HepG2 (cell line): ENCODE results near the gene CDAN1. TPM values are rescaled to one million over a fixed set of nuclear protein-coding genes. Genes with fewer than 3 reads are reported as not detected.

Experiments
- ARHGAP35 ChIP-seq: sonication (generic); formaldehyde crosslinking; IDR thresholded peaks from 2 replicates; pipeline ENCODE4 v1.9.0; 2022; ENCODE audit warnings: mild to moderate bottlenecking, inconsistent platforms, moderate library complexity, missing genetic modification reagents, borderline replicate concordance
- BHLHE40 ChIP-seq: IDR thresholded peaks from 2 replicates; pipeline ENCODE4 v1.6.1; 2011; ENCODE audit warnings: low read length, improper control_type of control experiment
- CHD4 ChIP-seq: fragments of 200-600 bp; sonication (generic); IDR thresholded peaks from 2 replicates; pipeline ENCODE4 v1.7.0; 2017; ENCODE audit warnings: mild to moderate bottlenecking, low read length, borderline replicate concordance
- FOXM1 ChIP-seq: sonication (generic); formaldehyde crosslinking; IDR thresholded peaks from 2 replicates; pipeline ENCODE4 v1.5.0; 2020; ENCODE audit warnings: missing genetic modification reagents
- IRF2 ChIP-seq: IDR thresholded peaks from 2 replicates; pipeline ENCODE4 v1.6.1; 2018; ENCODE audit warnings: missing genetic modification reagents, missing compliant biosample characterization
- KAT2B ChIP-seq: fragments of 150-350 bp; IDR thresholded peaks from 2 replicates; pipeline ENCODE4 v1.6.1; 2014; ENCODE audit warnings: low read depth, low read length, borderline replicate concordance
- KAT8 ChIP-seq: IDR thresholded peaks from 2 replicates; pipeline ENCODE4 v1.6.1; 2016; ENCODE audit warnings: missing genetic modification reagents, missing compliant biosample characterization
- MYNN ChIP-seq: sonication (generic); formaldehyde crosslinking; IDR thresholded peaks from 2 replicates; pipeline ENCODE4 v1.4.0; 2020; ENCODE audit warnings: mild to moderate bottlenecking, low read depth, missing genetic modification reagents
- PAF1 ChIP-seq: IDR thresholded peaks from 2 replicates; pipeline ENCODE4 v1.6.1; 2016; ENCODE audit warnings: missing genetic modification reagents, missing compliant biosample characterization
- RBFOX2 ChIP-seq: fragments of 200-400 bp; formaldehyde crosslinking; IDR thresholded peaks from 2 replicates; pipeline ENCODE4 v1.6.1; 2017; ENCODE audit warnings: low read depth, mild to moderate bottlenecking, low read length
- SIX4 ChIP-seq: sonication (generic); formaldehyde crosslinking; IDR thresholded peaks from 2 replicates; pipeline ENCODE4 v1.4.0; 2020; ENCODE audit warnings: missing genetic modification reagents
- SPEN ChIP-seq: sonication (generic); formaldehyde crosslinking; IDR thresholded peaks from 2 replicates; pipeline ENCODE4 v1.5.1; 2020; ENCODE audit warnings: low read depth, mild to moderate bottlenecking, missing genetic modification reagents
- TARDBP ChIP-seq: sonication (generic); formaldehyde crosslinking; IDR thresholded peaks from 2 replicates; pipeline ENCODE4 v1.8.0; 2022; ENCODE audit warnings: mild to moderate bottlenecking, missing genetic modification reagents
- ZBTB3 ChIP-seq: sonication (generic); formaldehyde crosslinking; IDR thresholded peaks from 2 replicates; pipeline ENCODE4 v1.4.0; 2020; ENCODE audit warnings: low read depth, mild to moderate bottlenecking, moderate library complexity, missing genetic modification reagents, borderline replicate concordance
- ZBTB42 ChIP-seq: sonication (generic); formaldehyde crosslinking; IDR thresholded peaks from 2 replicates; pipeline ENCODE4 v1.5.0; 2020; ENCODE audit warnings: mild to moderate bottlenecking, missing genetic modification reagents
- ZMYM4 ChIP-seq: sonication (generic); formaldehyde crosslinking; IDR thresholded peaks from 2 replicates; pipeline ENCODE4 v1.8.1; 2023; ENCODE audit warnings: mild to moderate bottlenecking, missing genetic modification reagents
- ZNF558 ChIP-seq: sonication (generic); formaldehyde crosslinking; IDR thresholded peaks from 2 replicates; pipeline ENCODE4 v1.9.0; 2022; ENCODE audit warnings: mild to moderate bottlenecking, missing genetic modification reagents, borderline replicate concordance
- ZNF572 ChIP-seq: sonication (generic); formaldehyde crosslinking; IDR thresholded peaks from 2 replicates; pipeline ENCODE4 v1.5.1; 2020; ENCODE audit warnings: mild to moderate bottlenecking, missing genetic modification reagents
- ZNF652 ChIP-seq: IDR thresholded peaks from 2 replicates; pipeline ENCODE4 v1.6.1; 2016; ENCODE audit warnings: low read depth, borderline replicate concordance
- ZSCAN22 ChIP-seq: sonication (generic); formaldehyde crosslinking; IDR thresholded peaks from 2 replicates; pipeline ENCODE4 v1.4.0; 2020; ENCODE audit warnings: mild to moderate bottlenecking, missing genetic modification reagents
- polyA plus RNA-seq, 8 experiments: library from polyadenylated mRNA; depleted of rRNA in 3 of 8; stranded (reverse) in 7 of 8; unstranded in 1 of 8; fragments of >200 nt; fragmentation: Illumina TruSeq in 4 of 8; extraction: Trizol in 4 of 8; gene quantifications; 2 replicates each; pipeline versions ENCODE4 v1.2.1 to v1.2.3, GENCODE V29; 2011 to 2016; ENCODE audit warnings: low read depth in 4 of 8, missing spikeins in 1 of 8, mixed read lengths in 1 of 8; ENCODE audit not compliant: insufficient read depth in 1 of 8
- total RNA-seq, 5 experiments: library from RNA; depleted of rRNA; stranded (reverse); fragments of >200 nt; fragmentation: Illumina TruSeq; extraction: Trizol; gene quantifications; 2 replicates each; pipeline ENCODE4 v1.2.3, GENCODE V29; 2016; ENCODE audit warnings: low read depth in 1 of 5
- TF ChIP-seq, protein P1 (sequence below): sonication (generic); formaldehyde crosslinking; IDR thresholded peaks from 2 replicates; pipeline ENCODE4 v1.4.0; 2020; ENCODE audit warnings: missing genetic modification reagents
- TF ChIP-seq, protein P2 (sequence below): sonication (generic); formaldehyde crosslinking; IDR thresholded peaks from 2 replicates; pipeline ENCODE4 v1.4.0; 2020; ENCODE audit warnings: missing genetic modification reagents
- TF ChIP-seq, protein P3 (sequence below): sonication (generic); formaldehyde crosslinking; IDR thresholded peaks from 2 replicates; pipeline ENCODE4 v1.4.0; 2020; ENCODE audit warnings: missing genetic modification reagents
- TF ChIP-seq, protein P4 (sequence below): sonication (generic); formaldehyde crosslinking; IDR thresholded peaks from 2 replicates; pipeline ENCODE4 v1.5.0; 2020; ENCODE audit warnings: missing genetic modification reagents

The CDAN1 gene
- total and polyA plus RNA-seq, 2 of the 13 experiments (the other 11 are each of a cell fraction or from before 2014, with no cell fraction given) = 5.0 to 16.1 TPM

DNA sequence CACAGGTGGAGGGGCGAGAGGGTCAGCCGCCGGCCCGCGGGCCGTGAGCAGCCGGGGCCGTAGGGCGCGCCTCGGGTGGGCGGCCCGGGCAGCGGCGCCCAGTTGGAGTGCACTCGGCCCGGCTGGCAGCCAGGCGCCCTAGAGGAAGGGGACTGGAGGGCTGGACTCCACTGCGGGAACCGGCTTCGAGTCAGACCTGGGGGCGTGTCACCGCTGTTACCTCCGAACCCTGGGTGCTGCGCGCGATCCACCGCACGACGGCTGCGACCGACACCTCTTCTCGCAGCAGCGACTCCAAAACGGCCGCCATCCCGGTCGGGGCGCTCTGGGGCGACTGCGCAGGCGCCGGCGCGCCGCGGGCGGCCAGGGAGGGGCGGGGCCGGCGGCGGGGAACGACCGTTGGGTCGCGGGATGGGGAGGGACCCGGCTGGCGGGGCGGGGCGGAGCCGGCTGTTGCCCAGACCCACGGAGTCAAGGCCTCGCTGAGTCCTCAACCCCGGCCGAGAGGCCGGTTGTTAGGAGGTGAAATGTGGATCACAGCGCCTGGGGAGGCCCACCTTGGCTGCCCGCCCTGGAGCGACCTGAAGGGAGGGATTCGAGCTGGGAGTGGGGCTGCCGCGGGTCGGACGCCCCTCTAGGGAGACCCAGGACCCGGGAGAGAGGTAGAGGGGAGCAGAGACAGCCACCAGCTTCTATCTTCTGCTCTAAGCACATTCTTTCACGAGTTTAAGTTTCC, at the start of gene CDAN1 (continued):
- no peak for TF ChIP-seq SIX4
- 0 out of 2 replicates have a peak, but pooled peaks have one; percentile 8 for TF ChIP-seq ZMYM4
- peak; percentile 75; the same call in 1 of the 2 replicates for TF ChIP-seq ZNF558 (CRISPR knock-in tag)
- TF ChIP-seq, protein P1, sequence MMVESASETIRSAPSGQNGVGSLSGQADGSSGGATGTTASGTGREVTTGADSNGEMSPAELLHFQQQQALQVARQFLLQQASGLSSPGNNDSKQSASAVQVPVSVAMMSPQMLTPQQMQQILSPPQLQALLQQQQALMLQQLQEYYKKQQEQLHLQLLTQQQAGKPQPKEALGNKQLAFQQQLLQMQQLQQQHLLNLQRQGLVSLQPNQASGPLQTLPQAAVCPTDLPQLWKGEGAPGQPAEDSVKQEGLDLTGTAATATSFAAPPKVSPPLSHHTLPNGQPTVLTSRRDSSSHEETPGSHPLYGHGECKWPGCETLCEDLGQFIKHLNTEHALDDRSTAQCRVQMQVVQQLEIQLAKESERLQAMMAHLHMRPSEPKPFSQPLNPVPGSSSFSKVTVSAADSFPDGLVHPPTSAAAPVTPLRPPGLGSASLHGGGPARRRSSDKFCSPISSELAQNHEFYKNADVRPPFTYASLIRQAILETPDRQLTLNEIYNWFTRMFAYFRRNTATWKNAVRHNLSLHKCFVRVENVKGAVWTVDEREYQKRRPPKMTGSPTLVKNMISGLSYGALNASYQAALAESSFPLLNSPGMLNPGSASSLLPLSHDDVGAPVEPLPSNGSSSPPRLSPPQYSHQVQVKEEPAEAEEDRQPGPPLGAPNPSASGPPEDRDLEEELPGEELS (CRISPR knock-in tag) = no peak
- TF ChIP-seq TARDBP (CRISPR knock-in tag) = no peak
- TF ChIP-seq KAT2B = no peak
- TF ChIP-seq ZBTB3 (CRISPR knock-in tag) = no peak
- TF ChIP-seq CHD4 = no peak
- TF ChIP-seq ZBTB42 (CRISPR knock-in tag) = no peak
- TF ChIP-seq PAF1 (CRISPR knock-in tag) = no peak
- TF ChIP-seq FOXM1 (CRISPR knock-in tag) = no peak
- TF ChIP-seq ZNF572 (CRISPR knock-in tag) = no peak
- TF ChIP-seq MYNN (CRISPR knock-in tag) = no peak; the same call in 1 of the 2 replicates
- TF ChIP-seq, protein P2, sequence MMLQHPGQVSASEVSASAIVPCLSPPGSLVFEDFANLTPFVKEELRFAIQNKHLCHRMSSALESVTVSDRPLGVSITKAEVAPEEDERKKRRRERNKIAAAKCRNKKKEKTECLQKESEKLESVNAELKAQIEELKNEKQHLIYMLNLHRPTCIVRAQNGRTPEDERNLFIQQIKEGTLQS = no peak
- TF ChIP-seq, protein P3, sequence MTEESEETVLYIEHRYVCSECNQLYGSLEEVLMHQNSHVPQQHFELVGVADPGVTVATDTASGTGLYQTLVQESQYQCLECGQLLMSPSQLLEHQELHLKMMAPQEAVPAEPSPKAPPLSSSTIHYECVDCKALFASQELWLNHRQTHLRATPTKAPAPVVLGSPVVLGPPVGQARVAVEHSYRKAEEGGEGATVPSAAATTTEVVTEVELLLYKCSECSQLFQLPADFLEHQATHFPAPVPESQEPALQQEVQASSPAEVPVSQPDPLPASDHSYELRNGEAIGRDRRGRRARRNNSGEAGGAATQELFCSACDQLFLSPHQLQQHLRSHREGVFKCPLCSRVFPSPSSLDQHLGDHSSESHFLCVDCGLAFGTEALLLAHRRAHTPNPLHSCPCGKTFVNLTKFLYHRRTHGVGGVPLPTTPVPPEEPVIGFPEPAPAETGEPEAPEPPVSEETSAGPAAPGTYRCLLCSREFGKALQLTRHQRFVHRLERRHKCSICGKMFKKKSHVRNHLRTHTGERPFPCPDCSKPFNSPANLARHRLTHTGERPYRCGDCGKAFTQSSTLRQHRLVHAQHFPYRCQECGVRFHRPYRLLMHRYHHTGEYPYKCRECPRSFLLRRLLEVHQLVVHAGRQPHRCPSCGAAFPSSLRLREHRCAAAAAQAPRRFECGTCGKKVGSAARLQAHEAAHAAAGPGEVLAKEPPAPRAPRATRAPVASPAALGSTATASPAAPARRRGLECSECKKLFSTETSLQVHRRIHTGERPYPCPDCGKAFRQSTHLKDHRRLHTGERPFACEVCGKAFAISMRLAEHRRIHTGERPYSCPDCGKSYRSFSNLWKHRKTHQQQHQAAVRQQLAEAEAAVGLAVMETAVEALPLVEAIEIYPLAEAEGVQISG = peak; percentile 55; the same call in 1 of the 2 replicates
- 0 out of 2 replicates have a peak, but pooled peaks have one; percentile 9 for TF ChIP-seq IRF2 (CRISPR knock-in tag)
- peak; percentile 9; the same call in 1 of the 2 replicates for TF ChIP-seq KAT8
- TF ChIP-seq ARHGAP35 (CRISPR knock-in tag) = no peak
- TF ChIP-seq ZNF652 = no peak
- no peak for TF ChIP-seq ZSCAN22 (CRISPR knock-in tag)
- TF ChIP-seq RBFOX2 = peak; percentile 77
- peak; percentile 87 for TF ChIP-seq SPEN (CRISPR knock-in tag)
- TF ChIP-seq, protein P4, sequence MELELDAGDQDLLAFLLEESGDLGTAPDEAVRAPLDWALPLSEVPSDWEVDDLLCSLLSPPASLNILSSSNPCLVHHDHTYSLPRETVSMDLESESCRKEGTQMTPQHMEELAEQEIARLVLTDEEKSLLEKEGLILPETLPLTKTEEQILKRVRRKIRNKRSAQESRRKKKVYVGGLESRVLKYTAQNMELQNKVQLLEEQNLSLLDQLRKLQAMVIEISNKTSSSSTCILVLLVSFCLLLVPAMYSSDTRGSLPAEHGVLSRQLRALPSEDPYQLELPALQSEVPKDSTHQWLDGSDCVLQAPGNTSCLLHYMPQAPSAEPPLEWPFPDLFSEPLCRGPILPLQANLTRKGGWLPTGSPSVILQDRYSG (CRISPR knock-in tag) = no peak
- TF ChIP-seq BHLHE40 = no peak
